ENCODE data around the gene C20orf204.

DNA sequence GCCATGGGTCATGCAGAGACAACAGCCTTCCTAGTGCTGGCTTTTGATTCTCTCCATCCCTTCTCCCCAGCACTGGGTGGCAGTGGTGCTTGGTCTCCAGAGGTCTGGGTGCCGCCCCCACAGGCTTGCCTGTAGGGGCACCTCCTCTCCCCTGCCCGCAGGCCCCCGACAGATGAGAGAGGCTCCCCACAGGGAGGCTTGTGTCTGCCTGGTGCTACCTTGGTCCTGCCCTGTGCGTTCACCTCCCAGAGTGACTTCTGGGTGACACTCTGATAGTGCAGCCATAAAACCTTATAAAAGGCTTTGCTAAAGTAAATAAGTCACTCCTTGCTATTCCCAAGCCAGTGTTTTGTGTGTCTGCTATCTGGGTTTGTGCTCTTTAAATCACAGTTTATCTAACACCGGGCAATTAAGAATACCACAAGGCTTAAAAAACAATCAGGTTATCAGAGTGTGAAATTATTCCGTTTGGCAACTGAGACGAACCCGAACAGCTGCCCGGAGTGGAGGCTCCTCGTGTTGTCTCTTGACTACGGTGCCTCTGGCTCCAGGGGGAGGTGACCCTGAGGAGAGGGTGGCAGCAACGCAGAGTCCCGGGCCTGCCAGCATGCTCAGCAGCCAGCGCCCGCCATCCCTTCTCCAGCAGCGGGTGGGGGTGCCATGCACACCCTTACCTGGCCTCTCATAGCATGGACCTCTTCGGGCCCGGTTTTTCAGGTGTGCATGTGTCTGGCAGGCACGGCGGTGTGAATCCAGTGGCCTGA is 5.4 kb upstream of the C20orf204 start:
- TF ChIP-seq FOXK2 (conservative IDR thresholded peaks at IDR 0.05 in 1 of 2, IDR thresholded peaks at IDR 0.05 in 1 of 2; ENCODE audit: low read depth in 2 of 2): no peak
- TF ChIP-seq CBFB (CRISPR knock-in tag; IDR thresholded peaks at IDR 0.05): no peak
- TF ChIP-seq, protein P1, sequence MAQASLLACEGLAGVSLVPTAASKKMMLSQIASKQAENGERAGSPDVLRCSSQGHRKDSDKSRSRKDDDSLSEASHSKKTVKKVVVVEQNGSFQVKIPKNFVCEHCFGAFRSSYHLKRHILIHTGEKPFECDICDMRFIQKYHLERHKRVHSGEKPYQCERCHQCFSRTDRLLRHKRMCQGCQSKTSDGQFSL (CRISPR knock-in tag; IDR thresholded peaks at IDR 0.05): no peak
- TF ChIP-seq, protein P1 (tag; IDR thresholded peaks at IDR 0.05): no peak
